ENCODE measurements around the gene ZC3H7A. TPM values are rescaled to one million over a fixed set of nuclear protein-coding genes. Genes with fewer than 3 reads are reported as not detected.

ZC3H7A gene
- total RNA-seq, 1 experiment from 2014 or later: 63.5 TPM

- Histone ChIP-seq H2AFZ (no peak overlapping the region), H3K27me3 (ENCODE audit: insufficient read depth, low read depth) (no peaks in the 10 kb centered on the region), H3K36me3 (ENCODE audit: low read depth) (peaks cover 28% of the 10 kb centered on the region), H3K27ac (no peak overlapping the region), H3K9me2 (ENCODE audit: insufficient read depth) (no peaks in the 10 kb centered on the region), H4K20me1 (ENCODE audit: insufficient read depth) (no peaks in the 10 kb centered on the region), H3K4me1 (replicated peaks; ENCODE audit: insufficient read depth) (no peaks in the 10 kb centered on the region), H3F3A (ENCODE audit: insufficient read depth, low read depth) (peaks cover 11% of the 10 kb centered on the region; the same call in 1 of the 2 replicates), H3K9me3 (ENCODE audit: insufficient read depth, low read depth) (no peaks in the 10 kb centered on the region), H3K4me2 (no peak overlapping the region), H3K4me3 (no peak overlapping the region), H3K79me2 (ENCODE audit: low read depth) (no peaks in the 10 kb centered on the region)
- intact Hi-C loops (cut with micrococcal nuclease; ENCODE audit: unreplicated experiment): no loop called here
- no TSS peak for BruUV-seq (replicated peaks)
- POLR2A ChIA-PET (ENCODE audit: unreplicated experiment): interaction anchor here (0.5 kb wide), 1 partner anchor 26 kb away, joined by 3 read pairs; no protein-coding TSS in a partner anchor
- TF ChIP-seq CTCF (conservative IDR thresholded peaks at IDR 0.05) (no peak), EZH2 (IDR thresholded peaks at IDR 0.05; ENCODE audit: low read depth) (no peak)
- CTCF ChIA-PET: no interaction called here
- no peak for DNase-seq
These were observed 39.1 kb downstream of the ZC3H7A start for GRCh38 chr16:11757671-11758545.

DNA sequence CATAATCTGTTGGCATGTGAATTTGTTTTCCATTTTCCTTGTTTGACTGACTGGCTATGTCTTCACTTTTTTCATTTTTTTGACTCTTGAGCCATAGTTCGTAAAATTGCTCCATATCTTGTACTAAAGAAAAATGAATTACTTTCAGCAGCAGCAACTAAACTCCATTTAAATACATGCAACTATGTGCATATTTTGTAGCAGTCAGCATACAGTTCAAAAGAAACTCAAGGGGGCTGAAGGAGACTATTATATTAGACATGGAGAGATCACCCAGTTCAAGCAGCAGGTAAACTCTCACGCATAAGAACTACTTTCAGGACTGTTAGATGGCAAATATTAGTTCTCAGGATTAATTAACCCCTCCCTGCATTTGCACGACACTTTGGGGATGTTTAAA lies 40.8 kb downstream of the ZC3H7A start:
- no peak for TF ChIP-seq EZH2 (IDR thresholded peaks at IDR 0.05; ENCODE audit: low read depth)
- TF ChIP-seq CTCF (conservative IDR thresholded peaks at IDR 0.05): no peak
- no peaks in the 10 kb centered on the region for H3K9me2 ChIP-seq (ENCODE audit: insufficient read depth)
- DNase-seq: no peak
- no peaks in the 10 kb centered on the region for H3K79me2 ChIP-seq (ENCODE audit: low read depth)
- BruUV-seq (replicated peaks): no TSS peak
- ChIA-PET POLR2A (ENCODE audit: unreplicated experiment) (no interaction called here), CTCF (no interaction called here)
- no peak overlapping the region for H3K4me2 ChIP-seq
- no peaks in the 10 kb centered on the region for H3K27me3 ChIP-seq (ENCODE audit: insufficient read depth, low read depth)
- H3K9me3 ChIP-seq (ENCODE audit: insufficient read depth, low read depth): no peaks in the 10 kb centered on the region
- H3K4me1 ChIP-seq (replicated peaks; ENCODE audit: insufficient read depth): no peaks in the 10 kb centered on the region
- peaks cover 11% of the 10 kb centered on the region; the same call in 1 of the 2 replicates for H3F3A ChIP-seq (ENCODE audit: insufficient read depth, low read depth)
- H3K27ac ChIP-seq: no peak overlapping the region
- intact Hi-C loops (cut with micrococcal nuclease; ENCODE audit: unreplicated experiment): no loop called here
- H2AFZ ChIP-seq: no peak overlapping the region
- H3K36me3 ChIP-seq (ENCODE audit: low read depth): peaks cover 22% of the 10 kb centered on the region
- H4K20me1 ChIP-seq (ENCODE audit: insufficient read depth): no peaks in the 10 kb centered on the region
- H3K4me3 ChIP-seq: no peak overlapping the region

DNA sequence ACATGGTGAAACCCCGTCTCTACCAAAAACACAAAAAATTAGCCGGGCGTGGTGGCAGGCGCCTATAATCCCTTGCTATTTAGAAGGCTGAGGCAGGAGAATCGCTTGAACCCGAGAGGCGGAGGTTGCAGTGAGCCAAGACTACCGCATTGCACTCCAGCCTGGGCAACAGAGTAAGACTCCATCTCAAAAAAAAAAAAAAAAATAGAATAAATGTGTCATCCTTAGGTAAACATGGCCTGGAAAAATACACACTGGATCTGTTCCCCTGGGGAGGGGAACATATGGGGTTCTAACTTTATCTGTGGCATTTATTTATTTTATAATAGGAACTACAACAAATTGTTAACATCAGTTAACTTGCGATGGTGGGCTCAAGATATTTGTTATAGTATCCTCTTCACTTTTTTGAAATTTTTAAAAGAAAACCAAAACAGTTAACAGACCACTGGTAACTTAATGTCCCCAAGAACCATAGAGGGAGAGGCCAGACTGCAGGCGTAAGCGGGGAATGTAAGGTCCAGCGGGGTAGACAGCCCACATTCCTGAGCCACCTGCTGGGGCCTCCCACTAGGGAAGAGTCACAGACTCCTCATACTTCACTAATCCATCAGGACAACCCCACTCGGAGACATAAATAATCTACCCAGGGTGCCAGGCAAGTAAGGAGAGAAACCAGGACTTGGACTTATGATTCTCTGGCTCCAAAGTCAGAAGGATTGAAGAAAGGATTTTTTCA lies 41.9 kb downstream of the ZC3H7A start:
- H3K4me3 ChIP-seq: no peak overlapping the region
- TF ChIP-seq CTCF (conservative IDR thresholded peaks at IDR 0.05): no peak
- no peak for TF ChIP-seq EZH2 (IDR thresholded peaks at IDR 0.05; ENCODE audit: low read depth)
- H4K20me1 ChIP-seq (ENCODE audit: insufficient read depth): no peaks in the 10 kb centered on the region
- intact Hi-C loops (cut with micrococcal nuclease; ENCODE audit: unreplicated experiment): no loop called here
- no peaks in the 10 kb centered on the region for H3K4me1 ChIP-seq (replicated peaks; ENCODE audit: insufficient read depth)
- H3K79me2 ChIP-seq (ENCODE audit: low read depth): no peaks in the 10 kb centered on the region
- no peaks in the 10 kb centered on the region for H3K9me3 ChIP-seq (ENCODE audit: insufficient read depth, low read depth)
- no peak overlapping the region for H2AFZ ChIP-seq
- DNase-seq: no peak
- no peak overlapping the region for H3K27ac ChIP-seq
- H3F3A ChIP-seq (ENCODE audit: insufficient read depth, low read depth): peaks cover 11% of the 10 kb centered on the region; the same call in 1 of the 2 replicates
- CTCF ChIA-PET: interaction anchor here (0.7 kb wide), 1 partner anchor 16 kb away, joined by 10 read pairs; no protein-coding TSS in a partner anchor
- no peaks in the 10 kb centered on the region for H3K9me2 ChIP-seq (ENCODE audit: insufficient read depth)
- POLR2A ChIA-PET (ENCODE audit: unreplicated experiment): no interaction called here
- H3K27me3 ChIP-seq (ENCODE audit: insufficient read depth, low read depth): no peaks in the 10 kb centered on the region
- peaks cover 25% of the 10 kb centered on the region for H3K36me3 ChIP-seq (ENCODE audit: low read depth)
- no peak overlapping the region for H3K4me2 ChIP-seq
- BruUV-seq (replicated peaks): no TSS peak
